Esophagus squamous epithelium (tissue), 5 donors: Measurements from ENCODE around the gene LRIG2. TPM values are rescaled to one million over a fixed set of nuclear protein-coding genes. Genes with fewer than 3 reads are reported as not detected.
"Not testable (repeated sequence)": the region's sequence is repeated elsewhere in the genome, so short reads cannot be mapped to it uniquely, and the experiment has no call there.

ENCODE experiments used
- DNase-seq: peaks from one replicate; lab custom pipeline; 2025; lab: John Stamatoyannopoulos, UW
- H3K27ac ChIP-seq, 4 donors: fragments of 200-600 bp; sonication (generic); one replicate each; pipeline ENCODE4 v1.5.1; 2016 to 2019; ENCODE audit warnings: mild to moderate bottlenecking in 1 of 4
- H3K27me3 ChIP-seq, 4 donors: fragments of 200-600 bp; sonication (generic); 1 replicate in 3 of 4; 2 replicates in 1 of 4; pipeline versions ENCODE4 v1.5.1 to v1.6.0; 2017 to 2021; ENCODE audit warnings: antibody characterized with exemption in 1 of 4
- H3K36me3 ChIP-seq, 3 donors: fragments of 200-600 bp; sonication (generic); one replicate each; pipeline ENCODE4 v1.5.1; 2016 to 2019
- H3K4me1 ChIP-seq, 3 donors: fragments of 200-600 bp; sonication (generic); one replicate each; pipeline ENCODE4 v1.5.1; 2017 to 2019
- H3K4me3 ChIP-seq, 4 donors: fragments of 200-600 bp; sonication (generic); 1 replicate in 3 of 4; 2 replicates in 1 of 4; pipeline ENCODE4 v1.5.1; 2016 to 2019; ENCODE audit warnings: mild to moderate bottlenecking in 2 of 4, moderate library complexity in 1 of 4
- H3K9me3 ChIP-seq, 3 donors: fragments of 200-600 bp; sonication (generic); one replicate each; pipeline ENCODE4 v1.5.1; 2016 to 2019
- CTCF ChIP-seq, 6 experiments: fragments of 450-650 bp in 4 of 6; fragments of 200-600 bp in 2 of 6; sonication (generic) in 2 of 6; IDR thresholded peaks; one replicate each; pipeline ENCODE4 v1.5.1; 2016 to 2019; ENCODE audit warnings: antibody characterized with exemption in 6 of 6, mild to moderate bottlenecking in 4 of 6, moderate library complexity in 4 of 6
- POLR2A ChIP-seq, 4 donors: fragments of 450-650 bp; IDR thresholded peaks; one replicate each; pipeline ENCODE4 v1.6.1; 2017; ENCODE audit warnings: antibody characterized with exemption in 4 of 4, mild to moderate bottlenecking in 4 of 4, moderate library complexity in 3 of 4
- WGBS, 2 donors: methylation state at CpG; one replicate each; pipeline ENCODE4 v1.1.5; 2018; 5-methylcytosine and 5-hydroxymethylcytosine counted together
- intact Hi-C: fragments of 100-400 bp; cut with DNase I; formaldehyde crosslinking; loops from one replicate; pipeline ENCODE4 v1.15.0; 2022
- total RNA-seq, 4 donors: library from RNA; depleted of rRNA; stranded (reverse); fragments of >200 nt; gene quantifications; one replicate each; pipeline ENCODE4 v1.1.0, GENCODE V29; 2016
- donor health status: DM: yes; HTN: yes; CAD: no.

LRIG2 gene
- total RNA-seq, 4 donors from 2014 or later: 8.9 to 18.3 (median 11.6) TPM

DNA sequence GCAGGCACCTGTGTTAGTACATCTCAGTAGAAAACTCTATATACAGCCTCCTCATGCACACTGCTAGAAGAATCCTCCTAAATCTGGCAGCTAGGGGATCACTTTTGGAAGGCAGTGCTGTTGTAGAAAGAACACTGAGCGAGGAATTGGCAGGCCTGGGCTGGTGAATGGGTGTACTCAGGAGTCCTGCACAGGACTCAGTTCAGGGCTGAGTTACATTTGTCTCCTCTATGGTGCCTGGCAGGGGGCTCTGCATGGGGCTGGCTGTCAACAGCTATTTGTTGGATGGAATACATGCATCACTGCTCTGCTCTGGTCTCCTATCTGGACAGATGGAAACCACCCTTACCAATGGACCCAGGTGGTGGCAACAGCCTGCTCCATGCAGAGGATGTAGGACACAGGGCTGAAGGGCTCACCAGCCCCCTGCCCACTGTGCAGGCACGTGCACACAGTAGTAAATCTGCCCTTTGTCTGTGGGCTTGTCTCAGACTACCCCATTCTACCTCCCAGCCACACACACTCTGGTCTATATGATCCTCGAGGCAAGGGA is 74.2 kb downstream of the LRIG2 start:
- DNase-seq: no peak
- no peaks in the 10 kb centered on the region for H3K36me3 ChIP-seq
- intact Hi-C loops: loop anchor here (10.0 kb wide), 1 partner anchor 528 kb away; no protein-coding TSS in a partner anchor
- H3K27me3 ChIP-seq: no peaks in the 10 kb centered on the region
- no peak overlapping the region for H3K4me3 ChIP-seq
- TF ChIP-seq CTCF (IDR thresholded peaks at IDR 0.05) (no peak), POLR2A (IDR thresholded peaks at IDR 0.05) (no peak)
- no peaks in the 10 kb centered on the region for H3K9me3 ChIP-seq
- WGBS, 2 donors: 46 to 54% methylated on average over 2 to 3 of the region's 3 CpGs
- peaks cover 5 to 14% (median 12%) of the 10 kb centered on the region in 3 donors for H3K4me1 ChIP-seq
- H3K27ac ChIP-seq: no peak overlapping the region

GRCh38 chr1:113147826-113148225 is 74.8 kb downstream of the LRIG2 start:
- H3K4me3 ChIP-seq: no peak overlapping the region
- no peaks in the 10 kb centered on the region for H3K36me3 ChIP-seq
- TF ChIP-seq CTCF (IDR thresholded peaks at IDR 0.05): no peak
- no peaks in the 10 kb centered on the region for H3K27me3 ChIP-seq
- H3K27ac ChIP-seq: no peak overlapping the region
- no peaks in the 10 kb centered on the region for H3K9me3 ChIP-seq
- intact Hi-C loops: loop anchor here (10.0 kb wide), 1 partner anchor 527 kb away; no protein-coding TSS in a partner anchor
- WGBS, 2 donors: 67 to 73% methylated on average over 4 of the region's 4 CpGs
- peaks cover 2 to 7% (median 5%) of the 10 kb centered on the region in 3 donors for H3K4me1 ChIP-seq
- no peak for DNase-seq

GRCh38 chr1:113150494-113150893 is 77.5 kb downstream of the LRIG2 start:
- H3K9me3 ChIP-seq, H3K4me3 ChIP-seq, H3K27ac ChIP-seq, H3K27me3 ChIP-seq, H3K36me3 ChIP-seq, DNase-seq, intact Hi-C loops, H3K4me1 ChIP-seq: not testable (repeated sequence)
- 66 to 95% methylated on average over 4 of the region's 4 CpGs for WGBS, 2 donors

GRCh38 chr1:113153116-113153803 is 80.3 kb downstream of the LRIG2 start:
- Histone ChIP-seq H3K27me3 (no peaks in the 10 kb centered on the region), H3K4me3 (no peak overlapping the region), H3K9me3 (peaks cover 0 to 12% (median 7%) of the 10 kb centered on the region in 3 donors), H3K4me1 (peaks cover 0 to 3% (median 0%) of the 10 kb centered on the region in 3 donors), H3K27ac (no peak overlapping the region), H3K36me3 (no peaks in the 10 kb centered on the region)
- WGBS, 2 donors: 77 to 81% methylated on average over 5 of the region's 5 CpGs
- intact Hi-C loops: no loop called here
- no peak for TF ChIP-seq CTCF (IDR thresholded peaks at IDR 0.05)
- no peak for TF ChIP-seq POLR2A (IDR thresholded peaks at IDR 0.05)
- no peak for DNase-seq

GRCh38 chr1:113156368-113156767 is 83.4 kb downstream of the LRIG2 start:
- 81 to 85% methylated on average over 1 of the region's 1 CpG for WGBS, 2 donors
- H3K27me3 ChIP-seq: no peaks in the 10 kb centered on the region

DNA sequence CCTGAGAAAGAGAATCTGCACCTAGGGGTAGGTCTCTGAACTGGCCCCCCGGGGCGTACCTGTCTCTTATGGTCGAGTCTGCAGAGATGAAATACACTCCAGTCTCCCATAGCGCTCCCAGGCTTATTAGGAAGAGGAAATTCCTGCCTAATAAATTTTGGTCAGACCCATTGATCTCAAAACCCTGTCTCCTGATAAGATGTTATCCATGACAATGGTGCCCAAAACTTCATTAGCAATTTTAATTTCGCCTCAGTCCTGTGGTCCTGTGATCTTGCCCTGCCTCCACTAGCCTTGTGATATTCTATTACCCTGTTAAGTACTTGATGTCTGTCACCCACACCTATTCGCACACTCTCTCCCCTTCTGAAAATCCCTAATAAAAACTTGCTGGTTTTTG is 85.7 kb downstream of the LRIG2 start:
- WGBS, 2 donors: 86 to 88% methylated on average over 6 of the region's 6 CpGs
- peaks cover 0 to 12% (median 7%) of the 10 kb centered on the region in 3 donors for H3K9me3 ChIP-seq
- H3K4me3 ChIP-seq, H3K27me3 ChIP-seq, intact Hi-C loops, H3K4me1 ChIP-seq, H3K27ac ChIP-seq, DNase-seq, H3K36me3 ChIP-seq: not testable (repeated sequence)

More at GRCh38 chr1:113156368-113156767, 83.4 kb downstream of the LRIG2 start:
- Histone ChIP-seq H3K4me1 (peaks cover 0 to 3% (median 0%) of the 10 kb centered on the region in 3 donors), H3K4me3 (no peak overlapping the region), H3K36me3 (no peaks in the 10 kb centered on the region), H3K27ac (no peak overlapping the region), H3K9me3 (peaks cover 0 to 12% (median 7%) of the 10 kb centered on the region in 3 donors)
- intact Hi-C loops: no loop called here
- TF ChIP-seq CTCF (IDR thresholded peaks at IDR 0.05) (no peak), POLR2A (IDR thresholded peaks at IDR 0.05) (no peak)
- DNase-seq: no peak
